Cortex of kidney (tissue), 1 donor: ENCODE results near the gene ARHGEF2.

Experiments used
- DNase-seq: peaks from one replicate; lab custom pipeline; 2025; lab: John Stamatoyannopoulos, UW

Gene ARHGEF2

GRCh38 chr1:155971910-155972809 is 6.2 kb downstream of the ARHGEF2 start:
- DNase-seq = no peak

DNA sequence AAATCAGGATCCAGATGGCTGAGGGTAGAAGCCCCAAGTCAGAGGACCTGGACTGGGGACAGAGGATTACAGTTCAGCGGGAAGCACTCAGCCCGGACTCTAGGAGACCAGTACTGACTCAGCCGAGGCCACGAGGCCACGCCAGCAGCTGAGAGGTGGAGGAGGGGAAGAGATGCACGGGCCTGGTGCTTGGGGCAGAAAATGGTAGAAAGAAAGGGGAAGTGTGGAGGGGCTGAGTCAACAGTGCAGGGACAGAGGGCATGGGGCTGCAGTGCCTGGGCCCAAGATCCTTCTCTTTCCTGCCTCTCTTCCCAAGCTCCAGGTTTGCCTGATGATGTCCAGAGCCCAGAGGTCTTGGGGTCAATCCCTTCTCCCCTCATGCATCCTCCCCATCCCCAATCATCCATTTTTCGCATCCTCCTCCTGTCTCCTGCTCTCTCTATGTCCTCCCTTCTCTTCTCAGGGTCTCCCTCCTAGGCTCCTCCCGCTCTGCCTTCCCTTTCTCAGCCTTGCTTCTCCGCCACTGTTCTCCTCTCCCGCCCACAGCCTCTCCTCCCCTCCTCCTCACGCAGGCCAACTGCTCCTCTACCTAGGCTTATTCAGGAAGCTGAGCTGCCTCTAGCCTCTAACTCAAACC is 7.7 kb downstream of the ARHGEF2 start:
- DNase-seq = no peak

DNA sequence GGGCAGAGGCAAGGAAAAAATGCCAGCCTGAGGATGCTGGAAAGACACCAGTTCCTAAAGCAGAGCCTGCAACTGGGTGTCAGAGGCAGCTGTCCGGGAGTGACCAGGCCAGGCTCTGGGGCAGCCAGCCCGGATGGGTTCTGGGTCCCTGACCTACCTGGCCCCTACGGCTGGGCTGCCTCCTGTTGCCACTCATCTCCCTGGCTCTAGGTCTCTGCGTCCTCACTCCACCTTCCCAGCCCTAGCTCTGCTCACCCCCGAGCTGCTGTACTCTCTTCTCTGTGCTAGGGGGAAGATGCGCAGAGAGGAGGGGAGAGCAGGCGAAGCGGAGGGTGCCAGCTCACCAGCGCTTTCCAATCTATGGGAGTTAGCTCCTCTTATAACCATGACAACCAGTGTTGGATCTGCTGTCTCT is 9.0 kb downstream of the ARHGEF2 start:
- DNase-seq = no peak

DNA sequence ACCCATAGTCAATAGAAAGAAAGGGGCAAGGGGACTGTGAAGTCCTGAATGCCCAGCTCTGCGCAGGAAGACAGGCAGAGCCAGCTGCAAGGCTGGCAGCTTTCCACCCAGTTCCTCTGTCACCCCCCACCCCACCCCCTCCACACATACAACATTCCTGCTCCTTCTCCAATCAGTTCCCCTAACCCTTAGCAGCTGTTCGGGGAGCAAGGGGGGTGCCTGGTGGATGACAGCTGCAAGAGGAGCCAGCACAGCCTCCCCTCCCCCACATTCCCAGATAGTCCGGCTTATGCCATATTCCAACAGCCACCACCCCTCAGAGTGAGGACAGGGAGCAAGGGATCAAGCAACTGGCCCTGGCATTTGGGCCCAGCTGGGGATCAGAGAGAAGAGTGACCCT is 9.7 kb downstream of the ARHGEF2 start:
- DNase-seq = no peak

GRCh38 chr1:155968051-155968400 is 10.3 kb downstream of the ARHGEF2 start:
- DNase-seq = no peak

DNA sequence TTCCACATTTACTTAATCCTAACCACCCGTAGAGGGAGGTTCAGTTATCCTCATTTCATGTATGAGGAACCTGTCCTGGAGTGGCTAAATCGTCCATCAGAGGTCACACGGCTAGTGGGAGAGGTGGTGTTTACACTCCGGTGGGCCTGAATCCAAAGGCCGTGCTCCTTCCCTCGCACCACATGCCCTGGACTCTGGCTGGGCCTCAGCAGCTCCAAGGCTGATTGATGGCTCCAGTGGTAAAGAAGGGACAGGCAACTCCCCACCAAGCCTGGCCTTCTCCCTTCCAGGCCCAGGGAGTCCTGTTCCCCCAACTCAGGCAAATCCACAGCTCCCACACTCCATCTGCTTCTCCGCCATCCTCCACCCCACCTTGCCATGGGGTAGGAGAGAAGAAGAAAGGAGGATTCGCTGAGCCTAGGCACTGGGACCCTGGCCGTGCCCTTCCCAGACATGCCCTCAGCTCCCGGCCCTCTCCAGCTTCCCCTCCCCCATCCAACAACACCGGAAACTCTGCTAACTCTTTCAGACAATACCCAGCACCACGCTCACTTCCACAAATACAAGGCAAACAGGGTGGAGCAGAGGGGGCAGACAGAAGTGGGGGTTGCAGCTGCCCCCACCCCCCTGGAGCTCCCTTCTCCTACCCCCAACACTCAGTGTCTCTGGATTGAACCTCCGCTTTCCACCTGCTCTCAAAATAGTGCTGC is 10.9 kb downstream of the ARHGEF2 start:
- DNase-seq = no peak

GRCh38 chr1:155966750-155967149 is 11.6 kb downstream of the ARHGEF2 start:
- no peak for DNase-seq

DNA sequence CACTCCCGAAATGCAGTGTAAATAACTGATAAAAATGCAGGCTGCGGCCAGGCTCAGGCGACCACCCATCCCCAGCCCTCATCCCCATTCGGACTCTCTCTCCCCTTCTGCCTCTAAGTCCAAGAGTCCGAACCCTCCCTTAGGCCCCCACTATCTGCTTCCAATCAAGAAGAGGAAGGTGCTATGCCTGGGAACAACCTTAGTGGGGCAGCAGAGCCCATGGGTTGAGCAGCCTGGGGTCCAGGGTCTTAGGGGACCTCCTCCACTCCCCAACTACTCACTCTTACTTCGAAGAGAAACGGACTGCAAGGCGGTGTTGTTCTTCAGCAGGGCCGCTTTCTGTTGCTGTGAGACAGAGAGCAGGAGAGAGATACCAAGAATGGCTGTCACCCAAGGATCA is 12.2 kb downstream of the ARHGEF2 start:
- no peak for DNase-seq

DNA sequence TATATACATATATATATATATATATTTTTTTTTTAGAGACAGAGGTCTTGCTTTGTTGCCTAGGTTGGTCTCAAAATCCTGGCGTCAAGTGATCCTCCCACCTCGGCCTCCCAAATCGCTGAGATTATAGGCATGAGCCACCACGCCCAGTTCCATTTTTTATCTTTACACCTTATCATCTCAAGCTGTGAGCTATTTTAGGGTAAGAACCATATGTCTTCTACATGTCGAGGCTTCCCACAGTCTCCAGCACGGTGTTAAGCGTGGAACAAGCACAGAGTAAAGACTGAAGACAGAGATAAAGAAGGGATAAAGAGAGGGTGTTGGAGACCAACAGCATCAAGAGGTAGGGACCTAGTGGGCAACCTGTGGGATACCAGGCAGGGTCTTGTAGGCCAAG is 14.2 kb downstream of the ARHGEF2 start:
- no peak for DNase-seq

DNA sequence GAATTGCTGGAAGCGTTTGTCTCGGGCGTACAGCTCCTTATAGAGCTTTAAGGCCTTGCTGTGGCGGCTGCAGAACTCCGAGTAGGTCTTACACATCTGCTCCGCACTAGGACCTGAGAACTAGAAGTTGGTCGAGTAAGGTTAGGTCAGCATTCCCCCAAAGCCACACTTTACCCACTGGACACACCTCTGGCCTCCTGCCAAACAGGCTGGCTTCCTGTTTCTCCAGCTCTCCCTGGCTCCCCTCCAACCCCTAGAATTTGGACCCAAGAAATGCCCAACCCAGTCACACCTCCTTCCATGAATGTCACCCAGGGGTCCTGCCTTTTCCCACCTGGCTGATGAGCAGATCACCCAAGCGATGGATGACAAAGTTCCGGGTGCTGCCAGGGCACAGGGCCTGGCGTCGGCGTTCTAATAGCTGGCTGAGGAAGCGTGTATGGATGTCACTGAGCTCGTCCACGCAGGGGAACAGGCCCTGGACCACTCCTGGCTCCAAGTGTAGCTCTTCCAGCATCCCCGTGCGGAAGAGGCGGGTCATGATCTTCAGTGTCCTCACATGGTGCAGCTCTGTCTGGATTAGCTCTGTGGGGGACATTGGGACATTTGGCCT is 15.6 kb downstream of the ARHGEF2 start:
- no peak for DNase-seq

DNA sequence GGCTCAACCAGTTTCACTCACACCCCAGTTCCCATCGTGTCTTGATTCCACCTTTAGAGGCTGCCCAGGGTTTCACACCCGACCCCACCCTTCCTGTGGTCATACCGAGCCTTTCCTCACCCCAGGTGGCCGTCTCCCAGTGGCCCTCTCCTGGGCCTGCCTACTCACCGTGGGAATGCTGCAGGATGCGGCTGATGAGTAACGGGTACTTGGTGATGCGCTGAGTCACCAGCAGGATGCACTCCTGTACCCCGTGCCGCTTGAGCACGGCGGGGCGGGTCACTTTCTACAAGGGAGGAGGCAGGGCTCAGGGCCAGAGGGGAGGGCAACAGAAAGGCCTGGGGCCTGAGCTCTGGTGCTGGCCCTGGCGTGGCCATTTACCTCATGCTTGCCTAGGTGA is 16.4 kb downstream of the ARHGEF2 start:
- DNase-seq = no peak

DNA sequence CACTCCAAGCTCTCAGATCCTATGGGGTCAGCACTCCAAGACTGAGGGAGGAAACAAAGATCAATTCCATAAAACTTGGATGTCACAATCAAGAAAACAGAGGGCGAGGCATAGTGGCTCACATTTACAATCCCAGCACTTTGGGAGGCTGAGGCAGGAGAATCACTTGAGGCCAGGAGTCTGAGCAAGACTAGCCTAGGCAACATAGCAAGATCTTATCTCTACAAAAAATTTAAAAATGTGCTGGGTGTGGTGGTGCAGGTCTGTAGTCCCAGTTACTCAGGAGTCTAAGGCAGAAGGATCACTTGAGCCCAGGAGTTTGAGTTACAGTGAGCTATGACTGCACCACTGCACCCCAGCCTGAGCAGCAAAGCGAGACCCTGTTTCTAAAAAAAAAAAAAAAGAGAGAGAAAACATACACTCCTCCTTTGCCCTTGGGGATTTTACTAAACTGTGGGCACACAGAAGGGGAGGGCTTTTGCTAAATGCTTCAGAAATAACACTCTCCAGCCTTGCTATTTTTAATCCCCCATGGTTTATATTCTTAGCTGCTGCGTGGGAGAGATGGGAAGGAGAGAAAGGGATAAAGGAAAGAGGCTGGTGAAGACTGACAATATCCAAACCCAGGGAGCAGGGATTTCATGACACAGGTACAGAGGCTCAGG is 18.1 kb downstream of the ARHGEF2 start:
- no peak for DNase-seq

DNA sequence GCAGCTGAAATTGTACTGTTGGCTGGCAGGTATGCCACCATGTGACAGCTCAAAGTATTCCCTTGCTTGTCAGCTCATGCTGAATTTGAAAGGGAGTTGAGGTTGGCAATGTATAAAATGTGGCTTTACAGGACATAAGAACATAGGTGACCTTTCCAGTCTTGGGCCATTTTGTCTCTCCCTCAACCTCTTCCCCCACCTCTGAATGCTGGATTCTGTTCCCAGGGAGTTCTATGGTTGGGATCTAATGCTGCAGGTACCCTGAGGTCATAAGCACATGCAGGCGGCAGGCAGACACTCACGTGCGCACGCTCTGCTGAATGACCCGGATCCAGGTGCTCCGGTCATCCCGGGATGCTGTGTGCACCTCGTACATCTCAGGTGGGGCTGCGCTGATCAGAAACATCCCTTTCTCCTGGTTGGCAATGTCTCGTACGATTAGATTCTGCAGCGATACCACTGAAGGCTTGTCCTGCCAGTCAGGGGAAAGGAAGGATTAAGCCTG is 20.9 kb downstream of the ARHGEF2 start:
- no peak for DNase-seq

- no peak for DNase-seq
Observed at GRCh38 chr1:155954645-155955044, 23.7 kb downstream of the ARHGEF2 start.

DNA sequence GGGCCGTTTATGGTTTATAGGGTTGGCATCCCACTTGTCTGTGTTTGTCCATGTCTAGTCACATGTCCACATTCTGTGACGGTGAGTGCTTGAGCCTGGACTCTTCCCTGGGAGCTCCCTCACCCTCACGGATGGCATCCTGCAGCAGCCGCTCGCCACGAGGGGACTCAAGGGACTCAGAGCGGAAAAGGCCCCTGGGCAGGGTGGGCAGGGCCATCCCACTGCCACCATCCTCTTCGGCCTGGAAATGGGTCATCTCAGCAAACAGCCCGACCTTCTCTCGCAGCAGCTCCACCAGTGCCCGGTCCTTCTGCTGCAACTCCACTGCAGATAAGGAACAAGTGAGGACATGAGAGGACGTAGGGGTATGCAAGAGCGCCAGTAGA is 25.8 kb downstream of the ARHGEF2 start:
- no peak for DNase-seq

DNA sequence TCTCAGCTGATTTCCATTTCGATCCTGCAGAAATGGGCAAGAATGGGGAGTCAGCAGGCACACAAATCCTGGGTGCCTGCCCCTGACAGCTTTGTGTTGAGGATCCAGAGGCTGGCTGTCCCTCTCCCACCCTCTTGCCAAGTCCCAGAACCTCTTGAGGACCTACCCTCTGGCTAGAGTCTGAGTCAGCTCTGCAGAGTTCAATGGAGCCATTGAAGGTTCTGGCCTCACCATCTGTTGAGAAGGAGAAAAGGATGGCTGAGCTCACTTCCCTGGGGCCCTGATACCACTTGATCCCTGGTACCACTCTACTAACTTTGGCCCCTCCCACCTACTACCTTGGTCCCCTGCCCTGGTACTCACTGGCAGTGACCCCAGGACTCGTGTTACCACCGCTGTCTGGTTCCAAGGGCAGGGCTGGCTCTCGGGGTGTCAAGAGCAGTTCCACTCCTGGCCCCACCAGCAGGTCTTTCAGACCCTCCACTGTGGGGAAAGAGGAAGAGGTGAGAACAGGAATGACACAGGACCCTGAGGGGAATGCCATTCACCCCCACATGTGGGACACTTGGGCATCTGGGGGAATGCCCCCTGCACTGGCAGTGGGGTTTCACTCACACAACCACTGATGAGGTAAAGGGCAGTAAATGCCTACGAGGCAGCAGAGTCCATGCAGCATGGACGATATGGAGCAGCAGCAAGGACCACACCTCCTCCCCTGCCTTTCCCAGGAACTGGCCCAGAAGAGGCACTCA is 26.4 kb downstream of the ARHGEF2 start:
- no peak for DNase-seq

- DNase-seq = no peak
Observed at GRCh38 chr1:155950829-155951228, 27.5 kb downstream of the ARHGEF2 start.

GRCh38 chr1:155947741-155948140 is 30.6 kb downstream of the ARHGEF2 start:
- no peak for DNase-seq

DNA sequence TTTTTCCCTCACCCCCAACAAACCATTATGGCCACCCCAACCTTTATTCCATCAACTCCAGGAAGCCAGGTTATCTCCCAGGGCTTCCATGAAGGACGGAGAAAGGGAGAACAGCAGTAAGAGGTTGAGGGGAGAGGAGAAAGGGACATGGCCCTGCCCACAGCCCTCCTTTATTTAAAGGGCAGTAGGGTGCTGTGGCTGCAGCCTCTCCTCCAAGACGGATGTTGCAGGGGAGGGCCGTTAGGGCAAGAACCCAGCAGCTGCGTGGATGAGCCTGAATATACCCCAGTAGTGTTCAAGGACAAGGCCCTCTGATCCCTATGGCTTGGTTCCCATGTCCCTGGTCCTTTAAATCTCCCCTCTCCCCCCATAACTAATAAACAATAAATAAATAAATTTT is 31.1 kb downstream of the ARHGEF2 start:
- DNase-seq = no peak

GRCh38 chr1:155946633-155947219 is 31.6 kb downstream of the ARHGEF2 start:
- DNase-seq = no peak

- DNase-seq = no peak
Observed at GRCh38 chr1:155944444-155944799, 33.9 kb downstream of the ARHGEF2 start.
